Measurements from ENCODE around the gene SYF2.

The SYF2 gene

GRCh38 chr1:25217598-25218232 is 14.6 kb downstream of the SYF2 start:
- H3K27me3 ChIP-seq (replicated peaks; ENCODE audit: control insufficient read depth, insufficient read depth, low read length) = no peaks in the 10 kb centered on the region
- H3K4me1 ChIP-seq (ENCODE audit: control insufficient read depth, insufficient read depth, low read length) = no peaks in the 10 kb centered on the region
- DNase-seq (ENCODE audit: low read depth) = no peak
- no peak overlapping the region for H3K9ac ChIP-seq (ENCODE audit: low read length)
- H3K9me3 ChIP-seq (ENCODE audit: control insufficient read depth, low read length) = no peaks in the 10 kb centered on the region
- peaks cover 27% of the 10 kb centered on the region for H3K36me3 ChIP-seq (ENCODE audit: control insufficient read depth, insufficient read depth, low read length, severe bottlenecking)
- H3K4me3 ChIP-seq (ENCODE audit: low read length) = no peak overlapping the region

GRCh38 chr1:25217015-25217414 is 15.3 kb downstream of the SYF2 start:
- DNase-seq (ENCODE audit: low read depth) = no peak
- Histone ChIP-seq H3K9me3 (ENCODE audit: control insufficient read depth, low read length) (no peaks in the 10 kb centered on the region), H3K27me3 (replicated peaks; ENCODE audit: control insufficient read depth, insufficient read depth, low read length) (no peaks in the 10 kb centered on the region), H3K4me3 (ENCODE audit: low read length) (no peak overlapping the region), H3K36me3 (ENCODE audit: control insufficient read depth, insufficient read depth, low read length, severe bottlenecking) (peaks cover 20% of the 10 kb centered on the region), H3K9ac (ENCODE audit: low read length) (no peak overlapping the region), H3K4me1 (ENCODE audit: control insufficient read depth, insufficient read depth, low read length) (no peaks in the 10 kb centered on the region)

GRCh38 chr1:25216123-25216522 is 16.2 kb downstream of the SYF2 start:
- H3K36me3 ChIP-seq (ENCODE audit: control insufficient read depth, insufficient read depth, low read length, severe bottlenecking) = peaks cover 11% of the 10 kb centered on the region
- H3K4me3 ChIP-seq (ENCODE audit: low read length) = no peak overlapping the region
- no peak overlapping the region for H3K9ac ChIP-seq (ENCODE audit: low read length)
- DNase-seq (ENCODE audit: low read depth) = no peak
- no peaks in the 10 kb centered on the region for H3K9me3 ChIP-seq (ENCODE audit: control insufficient read depth, low read length)
- H3K4me1 ChIP-seq (ENCODE audit: control insufficient read depth, insufficient read depth, low read length) = no peaks in the 10 kb centered on the region
- H3K27me3 ChIP-seq (replicated peaks; ENCODE audit: control insufficient read depth, insufficient read depth, low read length) = peaks cover 7% of the 10 kb centered on the region

GRCh38 chr1:25212725-25213124 is 19.6 kb downstream of the SYF2 start:
- DNase-seq (ENCODE audit: low read depth) = no peak
- Histone ChIP-seq H3K4me3 (ENCODE audit: low read length) (no peak overlapping the region), H3K27me3 (replicated peaks; ENCODE audit: control insufficient read depth, insufficient read depth, low read length) (peaks cover 13% of the 10 kb centered on the region), H3K4me1 (ENCODE audit: control insufficient read depth, insufficient read depth, low read length) (no peaks in the 10 kb centered on the region), H3K9ac (ENCODE audit: low read length) (no peak overlapping the region), H3K36me3 (ENCODE audit: control insufficient read depth, insufficient read depth, low read length, severe bottlenecking) (no peaks in the 10 kb centered on the region), H3K9me3 (ENCODE audit: control insufficient read depth, low read length) (no peaks in the 10 kb centered on the region)

GRCh38 chr1:25210728-25211127 is 21.6 kb downstream of the SYF2 start:
- DNase-seq (ENCODE audit: low read depth) = no peak
- no peak overlapping the region for H3K4me3 ChIP-seq (ENCODE audit: low read length)
- H3K4me1 ChIP-seq (ENCODE audit: control insufficient read depth, insufficient read depth, low read length) = no peaks in the 10 kb centered on the region
- peaks cover 20% of the 10 kb centered on the region for H3K27me3 ChIP-seq (replicated peaks; ENCODE audit: control insufficient read depth, insufficient read depth, low read length)
- H3K9ac ChIP-seq (ENCODE audit: low read length) = no peak overlapping the region
- H3K9me3 ChIP-seq (ENCODE audit: control insufficient read depth, low read length) = no peaks in the 10 kb centered on the region
- H3K36me3 ChIP-seq (ENCODE audit: control insufficient read depth, insufficient read depth, low read length, severe bottlenecking) = no peaks in the 10 kb centered on the region

GRCh38 chr1:25209516-25209915 is 22.8 kb downstream of the SYF2 start:
- no peaks in the 10 kb centered on the region for H3K4me1 ChIP-seq (ENCODE audit: control insufficient read depth, insufficient read depth, low read length)
- H3K36me3 ChIP-seq (ENCODE audit: control insufficient read depth, insufficient read depth, low read length, severe bottlenecking) = no peaks in the 10 kb centered on the region
- peaks cover 28% of the 10 kb centered on the region for H3K27me3 ChIP-seq (replicated peaks; ENCODE audit: control insufficient read depth, insufficient read depth, low read length)
- no peak overlapping the region for H3K9ac ChIP-seq (ENCODE audit: low read length)
- DNase-seq (ENCODE audit: low read depth) = no peak
- H3K4me3 ChIP-seq (ENCODE audit: low read length) = no peak overlapping the region
- H3K9me3 ChIP-seq (ENCODE audit: control insufficient read depth, low read length) = no peaks in the 10 kb centered on the region

- Histone ChIP-seq H3K4me3 (ENCODE audit: low read length) (no peak overlapping the region), H3K4me1 (ENCODE audit: control insufficient read depth, insufficient read depth, low read length) (no peaks in the 10 kb centered on the region), H3K9ac (ENCODE audit: low read length) (no peak overlapping the region), H3K36me3 (ENCODE audit: control insufficient read depth, insufficient read depth, low read length, severe bottlenecking) (no peaks in the 10 kb centered on the region), H3K9me3 (ENCODE audit: control insufficient read depth, low read length) (no peaks in the 10 kb centered on the region), H3K27me3 (replicated peaks; ENCODE audit: control insufficient read depth, insufficient read depth, low read length) (peaks cover 28% of the 10 kb centered on the region)
- DNase-seq (ENCODE audit: low read depth) = no peak
Observed at GRCh38 chr1:25208561-25209222, 23.6 kb downstream of the SYF2 start.

GRCh38 chr1:25208092-25208491 is 24.2 kb downstream of the SYF2 start:
- Histone ChIP-seq H3K4me1 (ENCODE audit: control insufficient read depth, insufficient read depth, low read length) (no peaks in the 10 kb centered on the region), H3K27me3 (replicated peaks; ENCODE audit: control insufficient read depth, insufficient read depth, low read length) (peaks cover 28% of the 10 kb centered on the region), H3K9me3 (ENCODE audit: control insufficient read depth, low read length) (no peaks in the 10 kb centered on the region), H3K9ac (ENCODE audit: low read length) (no peak overlapping the region), H3K36me3 (ENCODE audit: control insufficient read depth, insufficient read depth, low read length, severe bottlenecking) (no peaks in the 10 kb centered on the region), H3K4me3 (ENCODE audit: low read length) (no peak overlapping the region)
- no peak for DNase-seq (ENCODE audit: low read depth)

GRCh38 chr1:25206201-25206600 is 26.1 kb downstream of the SYF2 start:
- no peak overlapping the region for H3K4me3 ChIP-seq (ENCODE audit: low read length)
- no peak overlapping the region for H3K9ac ChIP-seq (ENCODE audit: low read length)
- no peaks in the 10 kb centered on the region for H3K4me1 ChIP-seq (ENCODE audit: control insufficient read depth, insufficient read depth, low read length)
- no peak for DNase-seq (ENCODE audit: low read depth)
- no peaks in the 10 kb centered on the region for H3K9me3 ChIP-seq (ENCODE audit: control insufficient read depth, low read length)
- H3K27me3 ChIP-seq (replicated peaks; ENCODE audit: control insufficient read depth, insufficient read depth, low read length) = peaks cover 29% of the 10 kb centered on the region
- H3K36me3 ChIP-seq (ENCODE audit: control insufficient read depth, insufficient read depth, low read length, severe bottlenecking) = no peaks in the 10 kb centered on the region

- Histone ChIP-seq H3K4me3 (ENCODE audit: low read length) (no peak overlapping the region), H3K9ac (ENCODE audit: low read length) (no peak overlapping the region), H3K36me3 (ENCODE audit: control insufficient read depth, insufficient read depth, low read length, severe bottlenecking) (no peaks in the 10 kb centered on the region), H3K9me3 (ENCODE audit: control insufficient read depth, low read length) (no peaks in the 10 kb centered on the region), H3K4me1 (ENCODE audit: control insufficient read depth, insufficient read depth, low read length) (no peaks in the 10 kb centered on the region), H3K27me3 (replicated peaks; ENCODE audit: control insufficient read depth, insufficient read depth, low read length) (peaks cover 32% of the 10 kb centered on the region)
- no peak for DNase-seq (ENCODE audit: low read depth)
Observed at GRCh38 chr1:25205786-25206185, 26.5 kb downstream of the SYF2 start.

GRCh38 chr1:25204797-25205480 is 27.4 kb downstream of the SYF2 start:
- DNase-seq (ENCODE audit: low read depth) = peak; percentile 86
- Histone ChIP-seq H3K27me3 (replicated peaks; ENCODE audit: control insufficient read depth, insufficient read depth, low read length) (peaks cover 37% of the 10 kb centered on the region), H3K4me3 (ENCODE audit: low read length) (no peak overlapping the region), H3K4me1 (ENCODE audit: control insufficient read depth, insufficient read depth, low read length) (no peaks in the 10 kb centered on the region), H3K36me3 (ENCODE audit: control insufficient read depth, insufficient read depth, low read length, severe bottlenecking) (no peaks in the 10 kb centered on the region), H3K9ac (ENCODE audit: low read length) (no peak overlapping the region), H3K9me3 (ENCODE audit: control insufficient read depth, low read length) (no peaks in the 10 kb centered on the region)

All from adipocyte (in vitro differentiated cells).